Sigmoid colon (tissue), 4 donors: ENCODE data around the gene PAQR7.

Experiments used
- CTCF ChIP-seq, 4 experiments: fragments of 450-650 bp in 3 of 4; fragments of 200-600 bp in 1 of 4; IDR thresholded peaks; one replicate each; pipeline ENCODE4 v1.5.1; 2016 to 2019; ENCODE audit warnings: antibody characterized with exemption in 4 of 4, mild to moderate bottlenecking in 3 of 4, moderate library complexity in 2 of 4
- POLR2AphosphoS5 ChIP-seq, 4 donors: sonication (generic); formaldehyde crosslinking; IDR thresholded peaks; one replicate each; pipeline ENCODE4 v1.6.1; 2017; ENCODE audit warnings: antibody characterized with exemption in 4 of 4

GRCh38 chr1:25906644-25907300 lies 31.3 kb upstream of the PAQR7 start:
- TF ChIP-seq CTCF (IDR thresholded peaks at IDR 0.05) (no peak), POLR2AphosphoS5 (IDR thresholded peaks at IDR 0.05) (no peak)
